DMS114 treated with DMSO at 0.1 percent for 48 hours (cell line): ENCODE data around the gene ATP2C2.
"Not testable (repeated sequence)": the region's sequence is repeated elsewhere in the genome, so short reads cannot be mapped to it uniquely, and the experiment has no call there.

ENCODE experiments used
- DNase-seq: peaks from one replicate; lab custom pipeline; 2025; ENCODE audit not compliant: unreplicated experiment; lab: John Stamatoyannopoulos, UW

The ATP2C2 gene

GRCh38 chr16:84340325-84341040 is 27.9 kb upstream of the ATP2C2 start:
- DNase-seq, result no peak

DNA sequence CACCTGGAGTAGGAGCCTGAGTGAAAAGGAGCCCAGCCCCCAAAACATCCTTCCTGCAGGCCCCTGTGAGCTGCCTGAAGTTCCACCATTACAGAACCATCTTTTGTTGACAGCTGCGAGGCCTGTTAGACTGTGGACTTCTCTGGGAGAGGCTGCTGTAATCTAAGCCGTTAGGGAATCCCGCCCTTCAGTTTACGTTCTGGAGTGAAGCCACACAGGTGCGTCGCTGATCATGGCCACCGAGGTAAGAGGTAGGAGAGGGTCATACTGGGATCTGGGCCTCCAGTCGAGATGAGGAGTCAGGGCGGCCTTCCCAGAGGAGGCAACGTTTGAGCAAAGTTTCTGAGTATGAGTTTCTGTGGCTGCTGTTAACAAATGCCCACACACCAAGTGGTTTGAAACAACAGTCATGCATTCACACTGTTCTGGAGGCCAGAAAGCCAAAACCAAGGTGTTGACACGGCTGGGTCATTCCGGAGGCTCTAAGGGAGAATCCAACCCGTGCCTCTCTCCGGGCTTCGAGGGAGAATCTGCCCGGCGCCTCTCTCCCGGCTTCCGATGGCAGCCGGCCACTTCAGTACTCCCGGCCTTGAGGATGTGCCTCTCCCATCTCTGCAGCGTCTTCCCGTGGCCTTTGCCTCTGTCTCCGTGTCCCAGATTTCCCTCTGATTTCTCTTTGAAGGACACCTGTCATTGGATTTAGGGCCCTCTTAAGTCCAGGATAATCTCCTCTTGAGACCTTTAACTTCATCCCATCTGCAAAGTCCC is 26.6 kb upstream of the ATP2C2 start:
- no peak for DNase-seq

DNA sequence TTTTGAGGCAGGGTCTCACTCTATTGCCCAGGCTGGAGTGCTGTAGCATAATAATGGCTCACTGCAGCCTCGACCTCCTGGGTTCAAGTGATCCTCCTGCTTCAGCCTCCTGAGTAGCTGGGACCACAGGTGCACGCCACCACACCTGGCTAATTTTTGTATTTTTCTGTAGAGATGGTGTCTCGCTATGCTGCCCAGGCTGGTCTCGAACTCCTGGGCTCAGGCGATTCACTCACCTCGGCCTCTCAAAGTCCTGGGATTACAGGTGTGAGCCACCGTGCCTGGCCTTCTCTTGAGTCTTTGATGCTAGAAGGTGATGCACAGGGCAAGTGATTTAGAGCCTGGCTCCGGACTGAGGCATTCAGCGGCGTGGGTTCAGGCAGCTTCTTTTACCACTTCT is 24.5 kb upstream of the ATP2C2 start:
- not testable (repeated sequence) for DNase-seq

DNA sequence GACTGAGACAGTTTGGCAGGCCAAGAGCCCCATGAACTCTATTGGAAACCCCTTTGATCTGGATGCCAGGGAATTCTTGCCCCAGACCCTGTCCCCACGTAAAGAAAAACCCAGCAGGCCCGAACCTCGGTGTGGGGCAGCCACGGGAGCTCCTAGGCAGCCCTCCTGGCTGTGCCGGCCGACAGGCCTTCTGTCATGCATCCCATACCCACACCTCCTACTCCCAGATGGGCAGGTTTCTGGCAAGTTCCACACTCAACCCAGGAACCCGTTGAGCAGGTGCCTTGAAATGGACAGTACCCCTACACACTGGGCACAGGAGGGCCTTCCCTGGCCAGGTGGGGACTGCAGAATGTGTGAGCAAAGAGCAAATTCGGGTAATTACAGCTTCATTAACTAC is 23.6 kb upstream of the ATP2C2 start:
- no peak for DNase-seq

- no peak for DNase-seq
Measured at GRCh38 chr16:84347161-84347560, 21.2 kb upstream of the ATP2C2 start.

GRCh38 chr16:84348386-84348888 is 19.9 kb upstream of the ATP2C2 start:
- no peak for DNase-seq

DNA sequence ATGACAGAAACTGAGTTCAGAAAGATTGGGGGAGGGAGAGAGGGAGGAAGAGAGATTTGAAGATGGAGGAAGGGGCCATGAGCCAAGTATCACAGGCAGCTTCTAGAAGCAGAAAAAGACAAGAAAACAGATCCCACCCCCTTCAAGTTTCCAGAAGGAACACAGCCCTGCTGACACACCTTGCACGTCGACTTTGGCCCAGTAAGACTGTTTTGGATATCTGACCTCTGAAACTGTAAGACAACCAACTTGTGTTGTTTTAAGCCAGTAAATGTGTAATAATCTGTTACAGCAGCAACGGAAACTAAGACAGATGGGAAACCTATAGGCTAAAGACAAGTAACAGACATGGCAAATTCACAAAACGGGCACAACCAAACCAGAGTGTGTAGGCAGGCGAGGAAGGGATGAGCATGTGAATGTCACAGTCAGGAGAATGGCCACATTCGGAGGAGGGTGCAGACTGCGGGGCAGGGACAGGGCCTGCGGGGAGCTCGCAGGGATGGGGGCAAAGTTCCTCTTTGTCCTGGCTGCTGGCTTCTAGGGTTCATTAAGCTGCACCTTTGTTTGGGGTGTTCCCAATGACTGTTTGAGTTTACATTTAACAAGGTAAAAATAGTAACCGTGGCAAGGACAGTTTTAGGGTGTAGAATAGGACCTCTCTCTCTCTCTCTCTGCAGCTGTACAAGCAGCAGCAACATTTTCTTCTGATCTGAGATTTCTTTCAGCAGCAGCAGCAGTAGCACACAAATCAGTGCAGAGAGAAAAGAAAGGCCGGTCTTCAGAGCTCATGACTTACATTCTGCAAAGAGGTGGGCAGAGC is 18.3 kb upstream of the ATP2C2 start:
- DNase-seq, result no peak

- DNase-seq, result no peak
Measured at GRCh38 chr16:84350685-84351400, 17.5 kb upstream of the ATP2C2 start.

DNA sequence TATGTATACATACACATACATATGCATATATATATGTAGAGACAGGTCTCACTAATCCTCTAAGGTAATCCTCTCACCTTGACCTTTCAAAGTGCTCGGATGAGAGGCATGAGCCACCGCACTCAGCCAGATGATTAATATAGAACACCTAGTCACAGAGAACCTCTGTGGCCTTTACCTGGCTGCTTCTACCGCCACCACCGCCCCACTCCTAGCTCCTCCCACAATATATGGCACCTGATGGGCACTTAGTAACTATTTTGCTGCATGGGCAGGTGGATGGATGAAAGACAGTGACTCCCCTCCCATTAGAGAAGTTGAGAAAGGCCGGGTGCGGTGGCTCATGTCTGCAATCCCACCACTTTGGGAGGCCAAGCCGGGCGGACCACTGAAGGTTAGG is 16.7 kb upstream of the ATP2C2 start:
- DNase-seq, result no peak

DNA sequence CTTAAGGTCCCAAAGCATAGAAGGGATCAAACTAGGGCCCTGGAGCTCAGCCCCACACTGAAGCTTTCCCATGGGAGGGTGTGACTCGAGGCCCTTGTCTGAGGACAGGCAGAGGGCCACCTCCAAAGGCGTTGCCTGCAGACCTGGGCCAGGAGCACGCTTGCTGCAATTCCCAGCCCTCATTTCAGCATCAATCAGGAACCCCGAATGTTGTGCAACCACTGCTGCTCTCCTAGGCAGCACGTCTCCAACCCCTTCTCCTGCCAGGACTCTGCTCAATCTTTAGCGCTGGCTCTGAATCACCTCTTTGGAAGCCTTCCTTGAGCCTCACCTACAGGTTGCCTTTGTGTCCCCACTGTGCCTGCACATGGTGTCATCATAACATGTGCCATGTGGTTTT is 14.0 kb upstream of the ATP2C2 start:
- no peak for DNase-seq

- no peak for DNase-seq
Measured at GRCh38 chr16:84355149-84355548, 13.2 kb upstream of the ATP2C2 start.

- no peak for DNase-seq
Measured at GRCh38 chr16:84356176-84356575, 12.2 kb upstream of the ATP2C2 start.

- no peak for DNase-seq
Measured at GRCh38 chr16:84356591-84357116, 11.7 kb upstream of the ATP2C2 start.

GRCh38 chr16:84357191-84357651 is 11.1 kb upstream of the ATP2C2 start:
- DNase-seq, result no peak

DNA sequence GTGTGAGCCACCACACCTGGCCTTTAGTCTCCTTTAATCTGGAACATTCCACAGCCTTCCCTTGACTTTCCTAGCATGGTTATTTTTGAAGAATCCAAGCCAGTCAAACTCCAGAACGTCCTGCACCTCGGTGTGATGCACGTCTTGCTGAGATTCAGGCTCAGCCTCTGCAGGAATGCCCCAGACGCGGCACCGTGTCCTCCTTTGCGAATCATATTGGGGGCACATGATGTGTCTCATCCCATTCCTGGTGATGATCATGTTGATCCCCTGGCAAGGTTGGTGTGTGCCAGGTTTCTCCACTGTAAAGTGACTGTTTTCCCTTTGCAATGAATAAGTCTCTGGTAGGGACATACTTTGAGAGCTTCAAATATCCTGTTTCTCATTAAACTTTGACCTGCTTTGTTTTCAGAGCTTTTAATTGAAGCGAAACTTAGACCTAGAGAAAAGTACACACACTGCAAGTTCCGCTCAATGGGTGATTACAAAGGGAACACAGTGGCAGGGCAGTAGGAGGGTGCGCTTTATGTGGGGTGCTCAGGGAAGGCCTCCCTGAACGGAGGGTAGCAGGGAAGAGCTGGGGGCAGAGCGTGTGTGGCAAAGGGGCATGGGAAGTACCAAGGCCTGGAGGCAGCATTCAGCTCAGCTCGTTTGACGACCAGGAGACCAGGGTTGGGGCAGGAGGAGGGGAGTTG is 9.6 kb upstream of the ATP2C2 start:
- no peak for DNase-seq

GRCh38 chr16:84359326-84359725 is 9.0 kb upstream of the ATP2C2 start:
- DNase-seq, result no peak

DNA sequence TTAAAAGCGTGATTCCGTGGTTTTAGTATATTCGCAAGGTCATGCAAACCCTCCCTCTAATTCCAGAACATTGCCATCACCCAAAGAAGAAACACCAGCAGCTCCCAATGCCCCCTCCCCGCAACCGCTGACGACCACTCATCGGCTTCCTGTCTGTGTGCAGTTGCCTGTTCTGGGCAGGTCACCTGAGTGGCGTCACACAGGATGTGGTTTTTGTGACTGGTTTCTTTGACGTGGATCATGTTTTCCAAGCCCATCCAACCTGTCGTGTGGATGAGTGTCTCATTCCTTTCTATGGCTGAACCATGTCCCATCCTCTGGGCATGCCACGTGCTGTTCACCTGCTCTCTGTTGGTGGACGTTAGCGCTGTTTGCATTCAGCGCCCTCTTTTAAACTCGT is 8.2 kb upstream of the ATP2C2 start:
- no peak for DNase-seq

DNA sequence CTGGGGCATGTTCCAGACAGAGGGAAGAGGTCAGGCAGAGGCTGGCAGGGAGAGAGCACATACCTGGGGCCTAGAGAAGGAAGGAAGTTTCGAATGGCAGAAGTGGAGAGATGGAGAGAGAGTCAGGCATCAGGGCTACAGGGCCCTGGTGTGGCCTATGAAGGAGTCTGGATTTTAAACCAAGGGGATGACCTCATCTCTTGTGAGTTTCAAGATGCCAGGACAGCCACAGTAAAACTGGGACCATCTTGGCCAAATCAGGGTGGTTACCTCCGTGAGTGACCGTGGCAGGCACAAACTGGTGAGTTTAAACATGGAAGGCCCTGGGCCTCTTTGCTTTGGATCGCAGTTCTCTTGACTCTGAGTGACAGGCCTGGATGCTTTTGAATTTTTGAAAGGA is 7.6 kb upstream of the ATP2C2 start:
- no peak for DNase-seq

- DNase-seq, result no peak
Measured at GRCh38 chr16:84361546-84361945, 6.8 kb upstream of the ATP2C2 start.

DNA sequence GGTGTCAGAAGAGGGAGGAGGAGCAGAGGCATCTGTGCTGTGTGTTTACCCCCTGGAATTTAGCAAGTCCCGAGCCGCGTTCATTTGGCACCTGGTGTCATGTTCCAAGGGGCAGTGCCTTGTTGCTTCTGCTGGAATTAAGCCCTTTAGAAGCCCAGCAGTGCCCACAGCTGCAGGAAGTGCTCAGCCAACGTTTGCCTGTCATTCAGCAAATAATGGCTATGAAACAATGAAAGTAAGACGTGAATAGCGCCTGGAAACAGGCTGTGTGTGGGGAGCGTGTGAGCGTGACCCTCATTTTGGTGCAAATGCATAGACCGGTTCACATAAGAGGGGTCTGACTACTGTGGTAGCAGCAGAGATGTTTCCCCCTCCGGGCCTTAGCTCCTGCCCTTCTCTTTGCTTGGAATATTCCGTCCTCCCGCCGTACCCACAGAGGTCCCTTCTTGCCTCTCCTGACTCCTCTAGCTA is 5.8 kb upstream of the ATP2C2 start:
- DNase-seq, result no peak
